ENCODE measurements around the gene ARHGAP21. TPM values are rescaled to one million over a fixed set of nuclear protein-coding genes. Genes with fewer than 3 reads are reported as not detected.
A peak's percentile ranks its signal among the peaks of the same experiment; 100 is the strongest.
"Not testable (repeated sequence)": the region's sequence is repeated elsewhere in the genome, so short reads cannot be mapped to it uniquely, and the experiment has no call there.

Gene ARHGAP21
- total and polyA plus RNA-seq, 9 of the 15 experiments (the other 6 are each of a cell fraction or from before 2014, with no cell fraction given), result 13.6 to 145 (median 60.8) TPM

GRCh38 chr10:24726626-24727025 lies 2.9 kb upstream of the ARHGAP21 start:
- Histone ChIP-seq H3K4me1 (replicated peaks in 1 of 2; ENCODE audit: control insufficient read depth in 2 of 2, insufficient read depth in 2 of 2, low read length in 2 of 2) (peaks cover 3 to 19% of the 10 kb centered on the region in 2 experiments; a peak in 3 of 5 replicates), H3K9ac (ENCODE audit: insufficient read depth in 1 of 2, low read depth in 2 of 2, low read length in 2 of 2) (no peak overlapping the region), H4K20me1 (replicated peaks; ENCODE audit: control insufficient read depth, insufficient read depth, low read length) (no peaks in the 10 kb centered on the region), H3K27me3 (ENCODE audit: control insufficient read depth in 2 of 2, insufficient read depth in 2 of 2, low read length in 2 of 2) (no peaks in the 10 kb centered on the region), H3K4me3 (no peak overlapping the region), H3K9me1 (ENCODE audit: control insufficient read depth, insufficient read depth, low read length) (no peaks in the 10 kb centered on the region), H3K4me2 (ENCODE audit: insufficient read depth, low read length) (no peak overlapping the region), H3K36me3 (ENCODE audit: control insufficient read depth, insufficient read depth, low read length) (peaks cover 2% of the 10 kb centered on the region; the same call in 1 of the 3 replicates), H3K79me2 (ENCODE audit: control insufficient read depth, insufficient read depth, low read length) (peaks cover 15% of the 10 kb centered on the region), H2AFZ (ENCODE audit: low read depth, low read length) (no peak overlapping the region), H3K27ac (ENCODE audit: extremely low read depth, low read depth, low read length) (no peak overlapping the region), H3K9me3 (replicated peaks; ENCODE audit: control insufficient read depth, insufficient read depth, low read depth, low read length) (no peaks in the 10 kb centered on the region)
- no TSS peak for BruUV-seq (replicated peaks)
- FAIRE-seq, result no peak
- WGBS (ENCODE audit: insufficient coverage, low coverage, missing lambda C conversion rate), result 73% methylated on average over 5 of the region's 5 CpGs
- ChIA-PET CTCF (ENCODE audit: low intra/inter-chr PET ratio) (interaction anchor here (0.6 kb wide), 1 partner anchor 355 kb away, joined by 3 read pairs; no protein-coding TSS in a partner anchor), POLR2A (interaction anchor here (0.6 kb wide), 1 partner anchor 264 kb away, joined by 3 read pairs; no protein-coding TSS in a partner anchor)
- in situ Hi-C loops (cut with MboI), result no loop called here
- TF ChIP-seq EZH2 (IDR thresholded peaks at IDR 0.05; ENCODE audit: borderline replicate concordance, low read depth, low read length) (no peak), NR3C1 (CRISPR knock-in tag; IDR thresholded peaks at IDR 0.05) (no peak), ZNF143 (CRISPR knock-in tag; IDR thresholded peaks at IDR 0.05) (no peak), POLR2A (conservative IDR thresholded peaks at IDR 0.05) (no peak), THRA (IDR thresholded peaks at IDR 0.05) (no peak), HOMEZ (CRISPR knock-in tag; IDR thresholded peaks at IDR 0.05) (no peak), HBP1 (CRISPR knock-in tag; IDR thresholded peaks at IDR 0.05) (no peak), GATAD2B (IDR thresholded peaks at IDR 0.05; ENCODE audit: borderline replicate concordance) (no peak)
- DNase-seq (ENCODE audit: extremely low read depth in 1 of 4, low spot score in 3 of 4), result no peak
- no peak for ATAC-seq
- intact Hi-C loops (cut with micrococcal nuclease), result loop anchor here (5.0 to 10.0 kb wide), 2 partner anchors 261 to 288 kb away; partner anchors contain the start of genes ENKUR and THNSL1

- ATAC-seq, result not testable (repeated sequence)
Observed at GRCh38 chr10:24726029-24726428, 2.3 kb upstream of the ARHGAP21 start.

More at GRCh38 chr10:24726029-24726428, 2.3 kb upstream of the ARHGAP21 start:
- BruUV-seq (replicated peaks); DNase-seq (ENCODE audit: extremely low read depth in 1 of 4, low spot score in 3 of 4); H3K36me3 ChIP-seq (ENCODE audit: control insufficient read depth, insufficient read depth, low read length); in situ Hi-C loops (cut with MboI); H3K4me3 ChIP-seq; H3K9me1 ChIP-seq (ENCODE audit: control insufficient read depth, insufficient read depth, low read length); POLR2A ChIA-PET; H3K9ac ChIP-seq (ENCODE audit: insufficient read depth in 1 of 2, low read depth in 2 of 2, low read length in 2 of 2); H3K9me3 ChIP-seq (replicated peaks; ENCODE audit: control insufficient read depth, insufficient read depth, low read depth, low read length); H4K20me1 ChIP-seq (replicated peaks; ENCODE audit: control insufficient read depth, insufficient read depth, low read length); H3K4me2 ChIP-seq (ENCODE audit: insufficient read depth, low read length); FAIRE-seq; H3K27ac ChIP-seq (ENCODE audit: extremely low read depth, low read depth, low read length); H3K27me3 ChIP-seq (ENCODE audit: control insufficient read depth in 2 of 2, insufficient read depth in 2 of 2, low read length in 2 of 2): not testable (repeated sequence)
- intact Hi-C loops (cut with micrococcal nuclease), result loop anchor here (5.0 to 10.0 kb wide), 2 partner anchors 261 to 289 kb away; partner anchors contain the start of genes ENKUR and THNSL1
- WGBS (ENCODE audit: insufficient coverage, low coverage, missing lambda C conversion rate), result 87% methylated on average over 5 of the region's 5 CpGs
- peaks cover 21% of the 10 kb centered on the region for H3K79me2 ChIP-seq (ENCODE audit: control insufficient read depth, insufficient read depth, low read length)
- CTCF ChIA-PET (ENCODE audit: low intra/inter-chr PET ratio), result interaction anchor here (0.6 kb wide), 1 partner anchor 355 kb away, joined by 3 read pairs; no protein-coding TSS in a partner anchor
- peak overlapping the region; percentile 21; the same call in 1 of the 2 replicates for H2AFZ ChIP-seq (ENCODE audit: low read depth, low read length)
- peaks cover 3 to 22% of the 10 kb centered on the region in 2 experiments; a peak in 3 of 5 replicates for H3K4me1 ChIP-seq (replicated peaks in 1 of 2; ENCODE audit: control insufficient read depth in 2 of 2, insufficient read depth in 2 of 2, low read length in 2 of 2)
